ENCODE data around the gene GPR146. TPM values are rescaled to one million over a fixed set of nuclear protein-coding genes. Genes with fewer than 3 reads are reported as not detected.

Gene GPR146
- total RNA-seq, 1 donor from 2014 or later: 36.1 TPM

DNA sequence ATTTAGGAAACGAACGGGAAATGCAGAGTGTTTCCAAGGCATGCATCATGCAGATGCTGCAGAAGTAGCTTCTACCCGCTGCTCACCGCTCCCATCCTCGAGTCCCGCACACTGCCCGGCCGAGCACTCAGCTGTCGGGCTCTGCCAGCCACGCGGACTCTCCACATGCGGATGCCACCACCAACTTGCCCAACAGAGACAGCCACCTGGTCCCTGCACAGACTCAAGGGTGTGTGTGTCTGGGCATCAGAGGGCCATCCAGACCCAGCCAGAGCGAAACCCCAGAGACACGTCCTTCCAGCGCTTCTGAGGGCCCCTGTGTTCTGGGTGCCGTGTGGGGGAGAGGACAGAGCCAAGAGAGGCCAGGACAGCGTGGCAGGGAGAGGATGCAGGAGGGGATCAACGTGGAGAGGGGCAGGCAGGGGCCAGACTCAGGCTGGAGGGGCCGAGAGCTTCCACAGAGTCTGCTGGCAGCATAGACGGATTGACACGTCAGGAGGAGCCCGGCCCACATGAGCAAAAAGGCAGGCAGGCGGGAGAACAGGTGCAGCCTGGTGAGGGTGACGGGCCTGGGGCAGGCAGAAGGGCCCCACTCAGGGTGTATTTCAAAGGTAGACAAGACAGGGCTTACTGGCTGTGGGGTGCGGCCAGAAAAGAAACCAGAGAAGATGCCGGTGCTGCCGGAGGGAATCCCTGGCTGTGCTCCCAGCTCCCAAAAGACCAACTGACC is 61.9 kb downstream of the GPR146 start:
- Histone ChIP-seq H3K27ac (no peak overlapping the region), H3K36me3 (no peaks in the 10 kb centered on the region), H3K4me1 (no peaks in the 10 kb centered on the region), H3K27me3 (no peaks in the 10 kb centered on the region), H3K4me3 (no peak overlapping the region), H3K9me3 (no peaks in the 10 kb centered on the region)
- intact Hi-C loops (cut with DNase I): no loop called here
- no peak for TF ChIP-seq CTCF (IDR thresholded peaks at IDR 0.05)
- no peak for TF ChIP-seq POLR2A (IDR thresholded peaks at IDR 0.05)
- no peak for TF ChIP-seq POLR2AphosphoS5 (IDR thresholded peaks at IDR 0.05; ENCODE audit: insufficient read depth in 1 of 2, low read depth in 1 of 2)
- no peak for DNase-seq (ENCODE audit: extremely low spot score in 2 of 2)

- Histone ChIP-seq H3K27me3 (no peaks in the 10 kb centered on the region), H3K4me3 (no peak overlapping the region), H3K4me1 (no peaks in the 10 kb centered on the region), H3K27ac (no peak overlapping the region), H3K36me3 (no peaks in the 10 kb centered on the region), H3K9me3 (no peaks in the 10 kb centered on the region)
- no peak for TF ChIP-seq POLR2AphosphoS5 (IDR thresholded peaks at IDR 0.05; ENCODE audit: insufficient read depth in 1 of 2, low read depth in 1 of 2)
- no peak for TF ChIP-seq CTCF (IDR thresholded peaks at IDR 0.05)
- TF ChIP-seq POLR2A (IDR thresholded peaks at IDR 0.05): no peak
- intact Hi-C loops (cut with DNase I): no loop called here
- DNase-seq (ENCODE audit: extremely low spot score in 2 of 2): no peak
Observed at GRCh38 chr7:1106793-1107421, 62.6 kb downstream of the GPR146 start.

DNA sequence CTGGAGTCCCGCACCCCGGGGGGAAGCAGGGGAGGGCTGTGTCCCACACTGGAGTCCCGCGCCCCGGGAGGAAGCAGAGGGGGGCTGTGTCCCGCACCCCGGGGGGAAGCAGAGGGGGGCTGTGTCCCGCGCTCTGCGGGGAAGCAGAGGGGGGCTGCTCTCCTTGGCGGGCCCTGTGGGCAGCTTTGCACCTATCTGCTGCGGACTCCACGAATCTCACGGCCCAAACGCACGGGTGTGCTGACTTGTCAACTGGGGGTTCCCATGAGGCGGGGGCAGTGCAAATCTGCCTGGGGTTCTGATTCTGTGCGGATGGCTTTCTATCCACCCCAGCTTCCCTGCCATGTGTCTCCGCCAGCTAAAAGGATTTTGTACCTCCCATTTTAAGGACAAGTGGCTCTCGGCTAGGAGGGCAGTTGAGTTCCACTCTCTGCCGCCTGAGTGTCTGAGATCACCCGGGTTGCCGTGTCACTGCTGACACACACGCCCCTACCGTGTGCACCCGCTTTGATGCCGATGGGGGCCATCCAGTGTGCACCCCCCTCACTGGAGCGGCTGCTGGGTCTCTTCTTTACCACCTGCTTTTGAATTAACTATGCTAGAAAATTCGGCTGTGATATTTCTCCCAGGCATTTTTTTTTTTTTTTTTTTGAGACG is 64.0 kb downstream of the GPR146 start:
- no peak for TF ChIP-seq POLR2AphosphoS5 (IDR thresholded peaks at IDR 0.05; ENCODE audit: insufficient read depth in 1 of 2, low read depth in 1 of 2)
- no peak for TF ChIP-seq POLR2A (IDR thresholded peaks at IDR 0.05)
- no peak for TF ChIP-seq CTCF (IDR thresholded peaks at IDR 0.05)
- no peak overlapping the region for H3K27ac ChIP-seq
- intact Hi-C loops (cut with DNase I): no loop called here
- DNase-seq (ENCODE audit: extremely low spot score in 2 of 2): no peak
- no peaks in the 10 kb centered on the region for H3K4me1 ChIP-seq
- H3K9me3 ChIP-seq: no peaks in the 10 kb centered on the region
- no peaks in the 10 kb centered on the region for H3K27me3 ChIP-seq
- H3K4me3 ChIP-seq: no peak overlapping the region
- no peaks in the 10 kb centered on the region for H3K36me3 ChIP-seq

MicroRNAs within 50 kb of the gene (microRNA counts, 767-probe panel; counts per million panel counts)
- microRNA hsa-miR-339-3p (238 to 261 counts per million in 2 donors), microRNA hsa-miR-339-5p (238 to 261 counts per million in 2 donors)

Small RNA genes lying within 50 kb of the gene (microRNA-seq; reads per million reads assigned to microRNA genes)
- 427 reads per million, percentile 70 among the genes with 10 or more reads in this experiment for gene MIR339 (ENCODE audit: borderline number of aligned reads, borderline replicate concordance)

Small RNA genes lying within 50 kb of the gene (small RNA-seq; reads per million reads assigned to genes)
- 4.0 reads per million, percentile 83 among the genes with 10 or more reads in this experiment for gene MIR339

Other genes starting within 250 kb of the GPR146 start
- 170 TPM for gene SUN1, start 212.1 kb upstream of the GPR146 start, total RNA-seq
- 35.8 TPM for gene GET4, start 168.0 kb upstream of the GPR146 start, total RNA-seq
- 4.2 TPM for gene ADAP1, start 89.9 kb upstream of the GPR146 start, total RNA-seq
- 10.8 TPM for gene COX19, start 69.0 kb upstream of the GPR146 start, total RNA-seq
- gene CYP2W1, start 61.4 kb upstream of the GPR146 start, total RNA-seq: 2.0 TPM
- gene GPER1, start 43.6 kb downstream of the GPR146 start, total RNA-seq: 8.3 TPM
- 30.9 TPM for gene ZFAND2A, start 115.7 kb downstream of the GPR146 start, total RNA-seq
- gene UNCX, start 188.3 kb downstream of the GPR146 start, total RNA-seq: not detected